Keratinocyte (primary cell): Measurements from ENCODE around the gene CENPP. TPM values are rescaled to one million over a fixed set of nuclear protein-coding genes. Genes with fewer than 3 reads are reported as not detected.

Experiments
- DNase-seq: peaks from one replicate; pipeline ENCODE4 v3.0.0-alpha.2; 2011; ENCODE audit warnings: low read depth, missing footprints, low spot score
- FAIRE-seq: peaks from 2 replicates; lab custom pipeline; 2011; peaks lifted over from hg19 to GRCh38; lab: Jason Lieb, UNC
- H2AFZ ChIP-seq: 2 replicates; pipeline ENCODE4 v1.6.0; 2012; ENCODE audit warnings: low read length, control low read depth, inconsistent platforms; ENCODE audit not compliant: control insufficient read depth
- H3K27ac ChIP-seq: 2 replicates; pipeline ENCODE4 v1.5.1; 2011; ENCODE audit warnings: low read length; ENCODE audit not compliant: control insufficient read depth, insufficient read depth
- H3K27me3 ChIP-seq: 3 replicates; pipeline ENCODE4 v1.6.0; 2011; ENCODE audit warnings: low read length; ENCODE audit not compliant: control insufficient read depth, insufficient read depth; ENCODE audit errors: extremely low read depth
- H3K36me3 ChIP-seq, 2 experiments: 2 replicates in 1 of 2; 3 replicates in 1 of 2; pipeline ENCODE4 v1.5.1; 2011; ENCODE audit warnings: low read length in 2 of 2, mild to moderate bottlenecking in 1 of 2; ENCODE audit not compliant: control insufficient read depth in 2 of 2, insufficient read depth in 2 of 2; ENCODE audit errors: extremely low read depth in 1 of 2
- H3K4me1 ChIP-seq: 3 replicates; pipeline ENCODE4 v1.5.1; 2011; ENCODE audit warnings: low read length; ENCODE audit not compliant: control insufficient read depth, insufficient read depth; ENCODE audit errors: extremely low read depth
- H3K4me2 ChIP-seq: 3 replicates; pipeline ENCODE4 v1.6.0; 2011; ENCODE audit warnings: low read depth, low read length; ENCODE audit not compliant: control insufficient read depth, insufficient read depth; ENCODE audit errors: extremely low read depth
- H3K4me3 ChIP-seq, 3 experiments: fragments of 200-600 bp in 1 of 3; sonication (generic) in 1 of 3; 2 replicates in 2 of 3; 3 replicates in 1 of 3; pipeline ENCODE4 v1.5.1; 2011 to 2016; ENCODE audit warnings: low read length in 3 of 3, mild to moderate bottlenecking in 3 of 3, control low read depth in 2 of 3, inconsistent platforms in 1 of 3, low read depth in 1 of 3, mixed read lengths in 1 of 3, mixed run types in 1 of 3, moderate library complexity in 1 of 3; ENCODE audit not compliant: control insufficient read depth in 2 of 3, insufficient read depth in 2 of 3; ENCODE audit errors: extremely low read depth in 1 of 3
- H3K79me2 ChIP-seq: 2 replicates; pipeline ENCODE4 v1.6.0; 2012; ENCODE audit warnings: low read length; ENCODE audit not compliant: control insufficient read depth, insufficient read depth
- H3K9ac ChIP-seq: 3 replicates; pipeline ENCODE4 v1.6.0; 2011; ENCODE audit warnings: low read length; ENCODE audit not compliant: control insufficient read depth, insufficient read depth; ENCODE audit errors: extremely low read depth
- H3K9me1 ChIP-seq: 3 replicates; pipeline ENCODE4 v1.6.0; 2011; ENCODE audit warnings: low read length; ENCODE audit not compliant: control insufficient read depth, insufficient read depth; ENCODE audit errors: extremely low read depth
- H3K9me3 ChIP-seq: 2 replicates; pipeline ENCODE4 v1.5.1; 2012; ENCODE audit warnings: low read depth, low read length; ENCODE audit not compliant: control insufficient read depth
- H4K20me1 ChIP-seq: 3 replicates; pipeline ENCODE4 v1.6.0; 2011; ENCODE audit warnings: low read length; ENCODE audit not compliant: control insufficient read depth, insufficient read depth; ENCODE audit errors: extremely low read depth
- EZH2 ChIP-seq: IDR thresholded peaks from one replicate; pipeline ENCODE4 v1.6.1; 2012; ENCODE audit warnings: inconsistent platforms, mild to moderate bottlenecking, low read length, moderate library complexity
- dilution Hi-C: fragments of 300-500 bp; cut with MboI; formaldehyde crosslinking; loops from one replicate; pipeline ENCODE4 v1.7.0; 2020; ENCODE audit warnings: low sequenced_read_pairs; ENCODE audit not compliant: extremely low pct_ligation_motif_present
- polyA plus RNA-seq, 5 experiments: library from polyadenylated mRNA; depleted of rRNA in 3 of 5; stranded (reverse) in 3 of 5; stranded (forward) in 1 of 5; unstranded in 1 of 5; fragments of >200 nt; gene quantifications; 1 replicate in 1 of 5; 2 replicates in 3 of 5; 3 replicates in 1 of 5; pipeline versions ENCODE4 v1.2.1 to v1.2.3, GENCODE V29; 2011 to 2012; ENCODE audit warnings: missing spikeins in 2 of 5, low read depth in 1 of 5, low replicate concordance in 1 of 5
- TF ChIP-seq, protein P1 (sequence below), 3 experiments: IDR thresholded peaks in 1 of 3; conservative IDR thresholded peaks in 1 of 3; optimal IDR thresholded peaks in 1 of 3; 2 replicates in 2 of 3; 3 replicates in 1 of 3; pipeline versions ENCODE3 to v1.5.1; 2011; ENCODE audit warnings: low read length in 3 of 3, mild to moderate bottlenecking in 3 of 3, moderate library complexity in 2 of 3, control low read depth in 1 of 3, inconsistent platforms in 1 of 3; ENCODE audit not compliant: insufficient read depth in 2 of 3; ENCODE audit errors: extremely low read depth in 1 of 3

Gene CENPP
- polyA plus RNA-seq, 1 donor (not counting 4 experiments of a cell fraction or from before 2014, with no cell fraction given), result 6.7 TPM

DNA sequence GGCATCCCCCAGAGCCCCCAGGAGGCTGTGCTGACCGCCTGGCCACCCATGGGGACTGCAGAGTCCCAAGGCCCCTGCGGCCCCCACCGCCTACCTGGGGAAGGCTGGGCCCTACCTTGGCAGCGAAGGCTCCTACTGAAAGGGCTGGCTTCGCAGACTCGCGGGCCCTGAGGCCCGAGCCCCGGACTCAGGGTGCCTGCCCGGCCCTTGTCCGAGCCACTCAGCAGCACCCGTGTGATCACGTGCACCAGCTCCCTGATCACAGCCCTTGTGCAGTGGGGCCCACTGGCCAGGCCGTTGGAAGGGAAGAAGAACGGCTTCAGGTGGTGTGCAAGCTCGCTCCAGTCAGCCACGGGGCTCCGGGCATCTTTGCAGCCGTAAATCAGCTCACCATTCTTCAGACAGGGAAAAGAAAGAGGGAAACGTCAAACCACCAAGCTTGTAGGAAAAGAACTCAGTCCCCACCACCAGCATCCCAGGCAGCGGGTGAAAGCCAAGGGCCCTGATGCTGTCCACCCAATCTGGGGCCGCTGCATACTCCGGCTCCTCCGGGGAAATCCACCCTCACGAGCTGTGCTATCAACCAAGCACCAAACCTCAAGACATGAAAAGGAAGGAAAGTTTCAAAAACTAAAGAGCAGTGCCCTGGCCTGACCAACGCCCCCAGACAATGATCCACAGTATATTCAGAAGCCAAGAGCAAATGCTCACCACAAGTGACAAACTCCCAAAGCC is 312.3 kb downstream of the CENPP start:
- Histone ChIP-seq H3K27me3 (no peaks in the 10 kb centered on the region), H2AFZ (no peak overlapping the region), H3K79me2 (peaks cover 7% of the 10 kb centered on the region), H3K9ac (no peak overlapping the region), H4K20me1 (no peaks in the 10 kb centered on the region), H3K4me2 (no peak overlapping the region), H3K4me3 (no peak overlapping the region), H3K36me3 (peaks cover 58 to 64% of the 10 kb centered on the region in 2 experiments), H3K9me1 (no peaks in the 10 kb centered on the region), H3K4me1 (peaks cover 19% of the 10 kb centered on the region), H3K9me3 (no peaks in the 10 kb centered on the region), H3K27ac (no peak overlapping the region)
- FAIRE-seq, result no peak
- no peak for TF ChIP-seq EZH2
- TF ChIP-seq, protein P1, sequence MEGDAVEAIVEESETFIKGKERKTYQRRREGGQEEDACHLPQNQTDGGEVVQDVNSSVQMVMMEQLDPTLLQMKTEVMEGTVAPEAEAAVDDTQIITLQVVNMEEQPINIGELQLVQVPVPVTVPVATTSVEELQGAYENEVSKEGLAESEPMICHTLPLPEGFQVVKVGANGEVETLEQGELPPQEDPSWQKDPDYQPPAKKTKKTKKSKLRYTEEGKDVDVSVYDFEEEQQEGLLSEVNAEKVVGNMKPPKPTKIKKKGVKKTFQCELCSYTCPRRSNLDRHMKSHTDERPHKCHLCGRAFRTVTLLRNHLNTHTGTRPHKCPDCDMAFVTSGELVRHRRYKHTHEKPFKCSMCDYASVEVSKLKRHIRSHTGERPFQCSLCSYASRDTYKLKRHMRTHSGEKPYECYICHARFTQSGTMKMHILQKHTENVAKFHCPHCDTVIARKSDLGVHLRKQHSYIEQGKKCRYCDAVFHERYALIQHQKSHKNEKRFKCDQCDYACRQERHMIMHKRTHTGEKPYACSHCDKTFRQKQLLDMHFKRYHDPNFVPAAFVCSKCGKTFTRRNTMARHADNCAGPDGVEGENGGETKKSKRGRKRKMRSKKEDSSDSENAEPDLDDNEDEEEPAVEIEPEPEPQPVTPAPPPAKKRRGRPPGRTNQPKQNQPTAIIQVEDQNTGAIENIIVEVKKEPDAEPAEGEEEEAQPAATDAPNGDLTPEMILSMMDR (optimal IDR thresholded peaks at IDR 0.05 in 1 of 3, IDR thresholded peaks at IDR 0.05 in 1 of 3, conservative IDR thresholded peaks at IDR 0.05 in 1 of 3; ENCODE audit: extremely low read depth in 1 of 3, insufficient read depth in 2 of 3, low read length in 3 of 3), result no peak
- dilution Hi-C loops, result no loop called here
- no peak for DNase-seq

DNA sequence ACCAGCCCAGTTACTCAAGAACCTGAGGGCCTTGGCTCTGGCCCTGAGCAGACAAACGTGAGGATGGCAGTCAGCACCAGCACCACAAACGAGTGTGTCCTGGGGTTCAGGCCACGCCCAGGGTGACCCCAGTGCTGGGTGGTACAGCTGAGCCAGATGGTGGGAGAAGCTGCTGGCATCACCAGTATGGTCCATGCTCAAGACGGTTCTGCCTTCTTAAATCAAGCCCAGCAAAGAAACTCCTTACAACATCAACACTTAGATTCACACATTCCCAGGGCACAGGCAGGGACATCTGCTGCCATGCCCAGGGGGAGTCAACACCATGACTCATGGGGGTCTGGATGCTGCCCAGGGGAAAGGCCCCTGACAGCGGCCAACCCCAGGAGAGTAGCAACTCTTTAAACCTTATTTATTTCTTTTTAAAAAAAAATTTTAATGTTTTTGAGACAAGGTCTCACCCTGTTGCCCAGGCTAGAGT is 312.9 kb downstream of the CENPP start:
- Histone ChIP-seq H4K20me1 (peaks cover 2% of the 10 kb centered on the region), H3K27ac (no peak overlapping the region), H3K9me3 (no peaks in the 10 kb centered on the region), H3K79me2 (peaks cover 9% of the 10 kb centered on the region), H3K36me3 (peaks cover 57 to 63% of the 10 kb centered on the region in 2 experiments), H3K9ac (no peak overlapping the region), H3K27me3 (no peaks in the 10 kb centered on the region), H2AFZ (no peak overlapping the region), H3K4me2 (no peak overlapping the region), H3K9me1 (no peaks in the 10 kb centered on the region), H3K4me1 (peaks cover 19% of the 10 kb centered on the region), H3K4me3 (no peak overlapping the region)
- TF ChIP-seq, protein P1 (optimal IDR thresholded peaks at IDR 0.05 in 1 of 3, IDR thresholded peaks at IDR 0.05 in 1 of 3, conservative IDR thresholded peaks at IDR 0.05 in 1 of 3; ENCODE audit: extremely low read depth in 1 of 3, insufficient read depth in 2 of 3, low read length in 3 of 3), result no peak
- no peak for TF ChIP-seq EZH2
- FAIRE-seq (no peak), DNase-seq (no peak)
- dilution Hi-C loops, result no loop called here
